ENCODE results near the gene TTC22. TPM values are rescaled to one million over a fixed set of nuclear protein-coding genes. Genes with fewer than 3 reads are reported as not detected.

TTC22 gene
- total RNA-seq (ENCODE audit: low replicate concordance) = not detected in 2 replicates

- H3K4me3 ChIP-seq = peak within 1 kb of the TSS; percentile 18
- peaks cover 27% of the 10 kb centered on the region for H3K27me3 ChIP-seq
- no peaks in the 10 kb centered on the region for H3K4me1 ChIP-seq
- no peak within 1 kb of the TSS for H2AFZ ChIP-seq (replicated peaks)
- no peaks in the 10 kb centered on the region for H3K36me3 ChIP-seq
- no peak within 1 kb of the TSS for H3K27ac ChIP-seq
- H3K9me3 ChIP-seq (ENCODE audit: low read depth) = no peaks in the 10 kb centered on the region
- DNase-seq (ENCODE audit: low spot score) = peak; percentile 39
- TF ChIP-seq, protein P1, sequence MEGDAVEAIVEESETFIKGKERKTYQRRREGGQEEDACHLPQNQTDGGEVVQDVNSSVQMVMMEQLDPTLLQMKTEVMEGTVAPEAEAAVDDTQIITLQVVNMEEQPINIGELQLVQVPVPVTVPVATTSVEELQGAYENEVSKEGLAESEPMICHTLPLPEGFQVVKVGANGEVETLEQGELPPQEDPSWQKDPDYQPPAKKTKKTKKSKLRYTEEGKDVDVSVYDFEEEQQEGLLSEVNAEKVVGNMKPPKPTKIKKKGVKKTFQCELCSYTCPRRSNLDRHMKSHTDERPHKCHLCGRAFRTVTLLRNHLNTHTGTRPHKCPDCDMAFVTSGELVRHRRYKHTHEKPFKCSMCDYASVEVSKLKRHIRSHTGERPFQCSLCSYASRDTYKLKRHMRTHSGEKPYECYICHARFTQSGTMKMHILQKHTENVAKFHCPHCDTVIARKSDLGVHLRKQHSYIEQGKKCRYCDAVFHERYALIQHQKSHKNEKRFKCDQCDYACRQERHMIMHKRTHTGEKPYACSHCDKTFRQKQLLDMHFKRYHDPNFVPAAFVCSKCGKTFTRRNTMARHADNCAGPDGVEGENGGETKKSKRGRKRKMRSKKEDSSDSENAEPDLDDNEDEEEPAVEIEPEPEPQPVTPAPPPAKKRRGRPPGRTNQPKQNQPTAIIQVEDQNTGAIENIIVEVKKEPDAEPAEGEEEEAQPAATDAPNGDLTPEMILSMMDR (IDR thresholded peaks at IDR 0.05) = peak; percentile 19
- TF ChIP-seq EZH2 (IDR thresholded peaks at IDR 0.05) (no peak), EZH2phosphoT487 (IDR thresholded peaks at IDR 0.05) (no peak)
- Mint-ChIP-seq H3K36me3 (no peaks in the 10 kb centered on the region), H3K9me3 (no peaks in the 10 kb centered on the region), H3K27me3 (ENCODE audit: insufficient read depth, low read depth) (peaks cover 3% of the 10 kb centered on the region), H3K27ac (no peak within 1 kb of the TSS), H3K4me3 (peak within 1 kb of the TSS; percentile 33), H3K4me1 (peaks cover 4% of the 10 kb centered on the region)
- peak within 1 kb of the TSS; percentile 24 for H3K4me2 ChIP-seq
- no peaks in the 10 kb centered on the region for H4K20me1 ChIP-seq (ENCODE audit: low read depth)
- H3K9ac ChIP-seq = no peak within 1 kb of the TSS
- no peaks in the 10 kb centered on the region for H3F3A ChIP-seq (ENCODE audit: low read depth)
- no peaks in the 10 kb centered on the region for H3K79me2 ChIP-seq (ENCODE audit: low read depth)
Measured at GRCh38 chr1:54800899-54801759, at the start of gene TTC22. TTC22 (minus strand) TSS chr1:54801323; CDS start chr1:54801163, 160 bp downstream.

- H3K27me3 Mint-ChIP-seq (ENCODE audit: insufficient read depth, low read depth) = peaks cover 5% of the 10 kb centered on the region
- peaks cover 62% of the 10 kb centered on the region for H3K36me3 Mint-ChIP-seq
- no peak for TF ChIP-seq EZH2 (IDR thresholded peaks at IDR 0.05)
- TF ChIP-seq, protein P1 (IDR thresholded peaks at IDR 0.05) = no peak
- TF ChIP-seq EZH2phosphoT487 (IDR thresholded peaks at IDR 0.05) = no peak
- Histone ChIP-seq H3K27ac (no peak overlapping the region), H3F3A (ENCODE audit: low read depth) (peaks cover 4% of the 10 kb centered on the region), H3K9ac (no peak overlapping the region), H3K4me3 (no peak overlapping the region), H3K4me2 (no peak overlapping the region), H3K4me1 (no peaks in the 10 kb centered on the region), H3K79me2 (ENCODE audit: low read depth) (no peaks in the 10 kb centered on the region), H4K20me1 (ENCODE audit: low read depth) (no peaks in the 10 kb centered on the region), H3K27me3 (no peaks in the 10 kb centered on the region), H2AFZ (replicated peaks) (no peak overlapping the region), H3K9me3 (ENCODE audit: low read depth) (no peaks in the 10 kb centered on the region), H3K36me3 (no peaks in the 10 kb centered on the region)
- H3K4me3 Mint-ChIP-seq = no peak overlapping the region
- no peak overlapping the region for H3K27ac Mint-ChIP-seq
- no peaks in the 10 kb centered on the region for H3K9me3 Mint-ChIP-seq
- DNase-seq (ENCODE audit: low spot score) = no peak
- peaks cover 2% of the 10 kb centered on the region for H3K4me1 Mint-ChIP-seq
Measured at GRCh38 chr1:54850737-54851136, 49.6 kb upstream of the TTC22 start.

DNA sequence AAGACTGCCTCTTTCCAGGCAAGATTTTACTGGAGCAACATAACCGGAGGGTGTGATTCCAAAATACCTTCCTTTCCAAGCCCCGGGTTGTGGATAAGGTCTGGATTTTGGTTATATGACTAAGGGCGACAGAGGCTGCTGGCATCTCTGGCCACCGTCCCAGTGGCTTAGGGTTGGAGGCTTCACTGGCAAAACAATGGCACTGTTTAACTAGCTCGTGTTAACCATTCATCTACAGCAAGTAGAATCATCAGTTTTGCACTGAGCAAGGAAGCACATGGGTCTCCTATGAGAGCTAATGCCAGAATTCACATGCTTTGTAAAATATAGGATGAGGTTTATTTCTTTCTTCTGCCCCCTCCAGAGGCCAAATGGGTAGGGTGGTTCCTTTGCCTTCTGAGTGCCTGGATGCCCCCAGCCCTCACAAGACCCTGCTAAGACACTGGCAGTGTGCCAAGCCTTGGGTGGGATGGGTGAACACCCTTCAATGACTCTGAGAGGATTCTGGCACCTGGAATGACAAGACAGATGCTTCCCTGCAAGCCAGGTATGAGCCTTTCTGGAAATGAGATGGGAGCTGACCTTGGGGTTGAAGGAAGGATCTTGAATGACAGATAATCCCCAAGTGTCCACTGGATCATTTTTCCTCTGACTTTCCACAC lies 49.1 kb upstream of the TTC22 start:
- Histone ChIP-seq H3K4me2 (no peak overlapping the region), H3K36me3 (no peaks in the 10 kb centered on the region), H3K79me2 (ENCODE audit: low read depth) (no peaks in the 10 kb centered on the region), H3K27me3 (no peaks in the 10 kb centered on the region), H3K4me1 (no peaks in the 10 kb centered on the region), H3K9me3 (ENCODE audit: low read depth) (no peaks in the 10 kb centered on the region), H3K27ac (no peak overlapping the region), H4K20me1 (ENCODE audit: low read depth) (no peaks in the 10 kb centered on the region), H3F3A (ENCODE audit: low read depth) (peaks cover 4% of the 10 kb centered on the region), H3K4me3 (no peak overlapping the region), H2AFZ (replicated peaks) (no peak overlapping the region), H3K9ac (no peak overlapping the region)
- TF ChIP-seq EZH2phosphoT487 (IDR thresholded peaks at IDR 0.05) = no peak
- TF ChIP-seq, protein P1 (IDR thresholded peaks at IDR 0.05) = no peak
- no peak for TF ChIP-seq EZH2 (IDR thresholded peaks at IDR 0.05)
- H3K27ac Mint-ChIP-seq = no peak overlapping the region
- H3K36me3 Mint-ChIP-seq = peaks cover 59% of the 10 kb centered on the region
- H3K9me3 Mint-ChIP-seq = no peaks in the 10 kb centered on the region
- no peaks in the 10 kb centered on the region for H3K4me1 Mint-ChIP-seq
- no peak overlapping the region for H3K4me3 Mint-ChIP-seq
- no peak for DNase-seq (ENCODE audit: low spot score)
- H3K27me3 Mint-ChIP-seq (ENCODE audit: insufficient read depth, low read depth) = peaks cover 5% of the 10 kb centered on the region

Data from neural progenitor cell (in vitro differentiated cells).